GM12878 (cell line): ENCODE results near the gene MAP3K5. TPM values are rescaled to one million over a fixed set of nuclear protein-coding genes. Genes with fewer than 3 reads are reported as not detected.

Experiments used
- ATAC-seq: fragments of 200-7000 bp; cut with Tn5 transposase; 3 replicates; pipeline ENCODE4 v1.9.1; 2020; ENCODE audit warnings: mild to moderate bottlenecking, moderate library complexity
- BruUV-seq: library from RNA; stranded (reverse); fragments of 400-500 nt; replicated peaks from 2 replicates; lab custom pipeline; 2021; lab: Mats Ljungman, UMichigan
- CTCF ChIA-PET: fragments of 300-600 bp; sonication (Branson Sonifier 250); formaldehyde crosslinking; extraction: SDS; loops from one replicate; lab custom pipeline; 2021; ENCODE audit warnings: inconsistent platforms; lab: Yijun Ruan, JAX
- POLR2A ChIA-PET: fragments of 350-600 bp; formaldehyde crosslinking; extraction: SDS; loops from one replicate; lab custom pipeline; 2021; ENCODE audit warnings: inconsistent platforms; lab: Charles Lee
- RAD21 ChIA-PET: fragments of 300-600 bp; sonication (Branson Sonifier 250); formaldehyde crosslinking; loops from one replicate; lab custom pipeline; 2023; ENCODE audit warnings: antibody characterized with exemption; ENCODE audit not compliant: unreplicated experiment; lab: Charles Lee
- SMC1A ChIA-PET: fragments of 300-600 bp; sonication (Branson Sonifier 250); formaldehyde crosslinking; loops from one replicate; lab custom pipeline; 2023; ENCODE audit not compliant: unreplicated experiment, uncharacterized antibody; lab: Charles Lee
- DNase-seq: peaks from one replicate; pipeline ENCODE4 v3.0.0-alpha.2; 2011; ENCODE audit warnings: low read depth, low spot score
- FAIRE-seq: peaks from 3 replicates; lab custom pipeline; 2011; peaks lifted over from hg19 to GRCh38; lab: Jason Lieb, UNC
- H2AFZ ChIP-seq: 2 replicates; pipeline ENCODE4 v1.6.0; 2011; ENCODE audit warnings: low read depth, low read length, control low read depth; ENCODE audit not compliant: control insufficient read depth
- H3K27ac ChIP-seq: 2 replicates; pipeline ENCODE4 v1.5.1; 2011; ENCODE audit warnings: control low read depth; ENCODE audit not compliant: control insufficient read depth, insufficient read depth
- H3K27me3 ChIP-seq, 2 experiments: replicated peaks in 1 of 2; 2 replicates each; pipeline versions ENCODE4 v1.6.0 to v1.6.1; 2011; ENCODE audit warnings: low read length in 1 of 2; ENCODE audit not compliant: control insufficient read depth in 2 of 2, insufficient read depth in 2 of 2
- H3K36me3 ChIP-seq, 2 experiments: 2 replicates each; pipeline ENCODE4 v1.5.1; 2011; ENCODE audit warnings: low read length in 1 of 2; ENCODE audit not compliant: control insufficient read depth in 2 of 2, insufficient read depth in 2 of 2
- H3K4me1 ChIP-seq: 2 replicates; pipeline ENCODE4 v1.6.1; 2011; ENCODE audit warnings: mild to moderate bottlenecking, low read length, moderate library complexity, mixed read lengths; ENCODE audit not compliant: control insufficient read depth, insufficient read depth
- H3K4me2 ChIP-seq: 2 replicates; pipeline ENCODE4 v1.6.0; 2011; ENCODE audit warnings: control low read depth; ENCODE audit not compliant: control insufficient read depth, insufficient read depth
- H3K4me3 ChIP-seq: fragments of 200-600 bp; sonication (generic); 2 replicates; pipeline ENCODE4 v1.5.1; 2016
- H3K79me2 ChIP-seq: 2 replicates; pipeline ENCODE4 v1.6.0; 2011; ENCODE audit warnings: low read length; ENCODE audit not compliant: control insufficient read depth, insufficient read depth
- H3K9ac ChIP-seq: 2 replicates; pipeline ENCODE4 v1.8.0; 2011; ENCODE audit warnings: low read length, control low read depth, mixed read lengths; ENCODE audit not compliant: control insufficient read depth, insufficient read depth
- H3K9me3 ChIP-seq: replicated peaks from 3 replicates; pipeline ENCODE4 v1.5.1; 2011; ENCODE audit warnings: mild to moderate bottlenecking, low read length; ENCODE audit not compliant: control insufficient read depth, insufficient read depth
- H4K20me1 ChIP-seq: 2 replicates; pipeline ENCODE4 v1.6.0; 2011; ENCODE audit not compliant: control insufficient read depth, insufficient read depth
- CHD1 ChIP-seq: IDR thresholded peaks from 2 replicates; pipeline ENCODE4 v1.6.1; 2012; ENCODE audit warnings: low read depth, low read length, improper control_type of control experiment
- EED ChIP-seq: sonication (generic); IDR thresholded peaks from 2 replicates; pipeline ENCODE4 v1.6.1; 2016; ENCODE audit warnings: antibody characterized with exemption, low read depth
- EGR1 ChIP-seq, 2 experiments: IDR thresholded peaks; 1 replicate in 1 of 2; 2 replicates in 1 of 2; pipeline ENCODE4 v1.6.1; 2011 to 2012; ENCODE audit warnings: low read depth in 2 of 2, low read length in 2 of 2, borderline replicate concordance in 1 of 2, mild to moderate bottlenecking in 1 of 2, moderate library complexity in 1 of 2
- ETV6 ChIP-seq, 2 experiments: fragments of 450-650 bp in 1 of 2; IDR thresholded peaks in 1 of 2; conservative IDR thresholded peaks in 1 of 2; 2 replicates each; pipeline ENCODE4 v1.6.1; 2014; ENCODE audit warnings: antibody characterized with exemption in 1 of 2, borderline replicate concordance in 1 of 2, low read depth in 1 of 2, mild to moderate bottlenecking in 1 of 2, moderate library complexity in 1 of 2
- FOXM1 ChIP-seq: IDR thresholded peaks from 2 replicates; pipeline ENCODE4 v1.6.1; 2012; ENCODE audit warnings: low read depth, mild to moderate bottlenecking, inconsistent platforms, low read length, moderate library complexity
- POLR2A ChIP-seq: IDR thresholded peaks from 2 replicates; pipeline ENCODE4 v1.6.1; 2011; ENCODE audit warnings: low read depth, mild to moderate bottlenecking, low read length
- SREBF1 ChIP-seq: IDR thresholded peaks from 2 replicates; pipeline ENCODE4 v1.6.1; 2012; ENCODE audit warnings: mild to moderate bottlenecking, low read length
- SREBF2 ChIP-seq: IDR thresholded peaks from 2 replicates; pipeline ENCODE4 v1.6.1; 2012; ENCODE audit warnings: mild to moderate bottlenecking, low read length
- WGBS: methylation state at CpG from one replicate; pipeline ENCODE4 v1.1.6; 2016; ENCODE audit warnings: low lambda C conversion rate; ENCODE audit not compliant: insufficient replicate concordance, insufficient coverage; ENCODE audit errors: missing lambda C conversion rate; 5-methylcytosine and 5-hydroxymethylcytosine counted together
- in situ Hi-C: fragments of 300-500 bp; cut with MboI; formaldehyde crosslinking; loops from 9 replicates; pipeline ENCODE4 v1.14.3; 2018; ENCODE audit warnings: mixed read lengths
- intact Hi-C: fragments of 100-400 bp; cut with micrococcal nuclease; formaldehyde crosslinking; loops from one replicate; pipeline ENCODE4 v1.14.2; 2022; ENCODE audit not compliant: unreplicated experiment
- polyA plus RNA-seq, 11 experiments: library from polyadenylated mRNA; depleted of rRNA in 4 of 11; unstranded in 6 of 11; stranded (reverse) in 5 of 11; fragments of >200 nt; fragmentation: Nextera tagmentation in 4 of 11; fragmentation: Illumina TruSeq in 1 of 11; extraction: Ambion mirVana in 4 of 11; extraction: Trizol in 1 of 11; gene quantifications; 1 replicate in 1 of 11; 2 replicates in 10 of 11; pipeline versions ENCODE4 v1.2.1 to v1.2.3, GENCODE V29; 2011 to 2016; ENCODE audit warnings: inconsistent platforms in 2 of 11, missing spikeins in 2 of 11, low read depth in 1 of 11
- total RNA-seq, 4 experiments: library from RNA; depleted of rRNA in 3 of 4; stranded (reverse); fragments of >200 nt in 3 of 4; fragmentation: Illumina TruSeq in 1 of 4; extraction: Trizol in 1 of 4; gene quantifications; 2 replicates each; pipeline versions ENCODE4 v1.2.1 to v1.2.3, GENCODE V29; 2013 to 2021
- TF ChIP-seq, protein P1 (sequence below): fragments of 450-650 bp; IDR thresholded peaks from 2 replicates; pipeline ENCODE4 v1.6.1; 2016; ENCODE audit warnings: mild to moderate bottlenecking

Gene MAP3K5
- total and polyA plus RNA-seq, 10 of the 15 experiments (the other 5 are each of a cell fraction or from before 2014, with no cell fraction given), result 5.4 to 34.3 (median 26.4) TPM

DNA sequence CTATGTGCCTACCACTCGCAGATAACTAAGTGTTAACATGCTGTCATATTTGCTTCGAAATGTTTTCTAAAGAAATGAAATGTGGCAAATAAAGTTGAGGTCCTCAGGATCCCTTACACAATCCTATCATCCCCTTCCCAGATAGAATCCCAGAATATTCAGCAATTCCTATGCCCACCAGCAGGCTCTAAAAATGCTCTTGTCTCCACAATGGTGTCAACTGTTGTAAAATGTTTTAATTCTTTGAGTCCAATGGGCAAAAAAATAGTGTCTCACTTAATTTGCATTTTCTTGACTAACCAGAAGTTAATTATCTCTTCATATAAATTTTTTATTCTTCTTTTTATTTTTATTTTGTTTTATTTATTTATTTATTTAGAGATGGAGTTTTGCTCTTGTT, 138.2 kb downstream of the MAP3K5 start:
- no peak for DNase-seq
- H3K9ac ChIP-seq, result no peak overlapping the region
- intact Hi-C loops, result no loop called here
- no peak for TF ChIP-seq EED
- TF ChIP-seq FOXM1, result no peak
- TF ChIP-seq SREBF2, result no peak
- TF ChIP-seq POLR2A, result no peak
- no peak for TF ChIP-seq SREBF1
- TF ChIP-seq, protein P1, sequence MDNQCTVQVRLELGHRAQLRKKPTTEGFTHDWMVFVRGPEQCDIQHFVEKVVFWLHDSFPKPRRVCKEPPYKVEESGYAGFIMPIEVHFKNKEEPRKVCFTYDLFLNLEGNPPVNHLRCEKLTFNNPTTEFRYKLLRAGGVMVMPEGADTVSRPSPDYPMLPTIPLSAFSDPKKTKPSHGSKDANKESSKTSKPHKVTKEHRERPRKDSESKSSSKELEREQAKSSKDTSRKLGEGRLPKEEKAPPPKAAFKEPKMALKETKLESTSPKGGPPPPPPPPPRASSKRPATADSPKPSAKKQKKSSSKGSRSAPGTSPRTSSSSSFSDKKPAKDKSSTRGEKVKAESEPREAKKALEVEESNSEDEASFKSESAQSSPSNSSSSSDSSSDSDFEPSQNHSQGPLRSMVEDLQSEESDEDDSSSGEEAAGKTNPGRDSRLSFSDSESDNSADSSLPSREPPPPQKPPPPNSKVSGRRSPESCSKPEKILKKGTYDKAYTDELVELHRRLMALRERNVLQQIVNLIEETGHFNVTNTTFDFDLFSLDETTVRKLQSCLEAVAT, result no peak
- TF ChIP-seq ETV6 (conservative IDR thresholded peaks at IDR 0.05 in 1 of 2, IDR thresholded peaks at IDR 0.05 in 1 of 2; ENCODE audit: borderline replicate concordance in 1 of 2, low read depth in 1 of 2), result no peak
- no peak for TF ChIP-seq CHD1
- TF ChIP-seq EGR1 (IDR thresholded peaks at IDR 0.05; ENCODE audit: borderline replicate concordance in 1 of 2, low read depth in 2 of 2, low read length in 2 of 2), result no peak
- TF ChIP-seq, all 136 proteins: peak for 0
- Histone ChIP-seq H3K4me1 (no peaks in the 10 kb centered on the region), H4K20me1 (no peaks in the 10 kb centered on the region), H3K79me2 (no peaks in the 10 kb centered on the region), H3K27me3 (no peaks in the 10 kb centered on the region), H3K4me3 (no peak overlapping the region), H2AFZ (no peak overlapping the region), H3K9me3 (no peaks in the 10 kb centered on the region), H3K4me2 (no peak overlapping the region), H3K36me3 (peaks cover 6 to 44% of the 10 kb centered on the region in 2 experiments), H3K27ac (no peak overlapping the region)
- WGBS, result 100% methylated on average over 2 of the region's 2 CpGs
- ATAC-seq (no peak), FAIRE-seq (no peak)
- SMC1A ChIA-PET, result interaction anchor here (0.6 to 1.1 kb wide), 2 partner anchors 9 to 19 kb away, joined by 3 to 6 read pairs; no protein-coding TSS in a partner anchor
- RAD21 ChIA-PET, result no interaction called here
- POLR2A ChIA-PET, result no interaction called here
- CTCF ChIA-PET, result interaction anchor here (1.1 to 1.3 kb wide), 2 partner anchors 10 to 138 kb away, joined by 4 to 7 read pairs; partner anchors contain the start of gene MAP3K5
- BruUV-seq, result no TSS peak
- in situ Hi-C loops, result no loop called here
